Stomach (tissue), 4 donors: ENCODE data around the gene EIF4EBP2.

Experiments
- EP300 ChIP-seq: sonication (generic); formaldehyde crosslinking; IDR thresholded peaks from one replicate; pipeline ENCODE4 v1.6.1; 2017; ENCODE audit warnings: antibody characterized with exemption
- POLR2A ChIP-seq, 4 donors: fragments of 450-650 bp; IDR thresholded peaks; one replicate each; pipeline ENCODE4 v1.6.1; 2016; ENCODE audit warnings: antibody characterized with exemption in 4 of 4, control low read depth in 2 of 4, mild to moderate bottlenecking in 1 of 4, moderate library complexity in 1 of 4
- POLR2AphosphoS5 ChIP-seq, 3 donors: sonication (generic); formaldehyde crosslinking; IDR thresholded peaks; one replicate each; pipeline ENCODE4 v1.6.1; 2016; ENCODE audit warnings: antibody characterized with exemption in 3 of 3
- TF ChIP-seq, protein P1 (sequence below), 7 experiments: fragments of 450-650 bp in 4 of 7; fragments of 200-600 bp in 3 of 7; sonication (generic) in 3 of 7; IDR thresholded peaks; one replicate each; pipeline ENCODE4 v1.5.1; 2016 to 2019; ENCODE audit warnings: antibody characterized with exemption in 7 of 7, control low read depth in 2 of 7, mild to moderate bottlenecking in 1 of 7

DNA sequence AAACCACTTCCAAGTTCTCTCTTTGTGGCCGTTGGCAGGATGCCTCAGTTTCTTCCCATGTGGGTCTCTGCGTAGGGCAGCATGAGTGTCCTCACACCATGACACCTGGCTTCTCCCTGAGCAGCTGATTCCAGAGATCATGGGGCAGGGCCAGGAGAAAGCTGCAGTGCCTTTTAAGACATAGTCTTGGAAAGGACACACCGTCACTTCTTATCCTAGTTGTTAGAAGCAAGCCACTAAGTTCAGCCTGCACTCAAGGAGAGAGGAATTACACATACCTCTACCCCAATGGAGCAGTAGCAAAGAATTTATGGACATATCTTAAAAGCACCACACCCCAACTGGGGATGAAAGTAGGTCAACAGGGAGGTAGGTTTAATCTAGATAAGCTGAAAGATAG is 21.2 kb downstream of the EIF4EBP2 start:
- TF ChIP-seq EP300 = no peak
- TF ChIP-seq, protein P1, sequence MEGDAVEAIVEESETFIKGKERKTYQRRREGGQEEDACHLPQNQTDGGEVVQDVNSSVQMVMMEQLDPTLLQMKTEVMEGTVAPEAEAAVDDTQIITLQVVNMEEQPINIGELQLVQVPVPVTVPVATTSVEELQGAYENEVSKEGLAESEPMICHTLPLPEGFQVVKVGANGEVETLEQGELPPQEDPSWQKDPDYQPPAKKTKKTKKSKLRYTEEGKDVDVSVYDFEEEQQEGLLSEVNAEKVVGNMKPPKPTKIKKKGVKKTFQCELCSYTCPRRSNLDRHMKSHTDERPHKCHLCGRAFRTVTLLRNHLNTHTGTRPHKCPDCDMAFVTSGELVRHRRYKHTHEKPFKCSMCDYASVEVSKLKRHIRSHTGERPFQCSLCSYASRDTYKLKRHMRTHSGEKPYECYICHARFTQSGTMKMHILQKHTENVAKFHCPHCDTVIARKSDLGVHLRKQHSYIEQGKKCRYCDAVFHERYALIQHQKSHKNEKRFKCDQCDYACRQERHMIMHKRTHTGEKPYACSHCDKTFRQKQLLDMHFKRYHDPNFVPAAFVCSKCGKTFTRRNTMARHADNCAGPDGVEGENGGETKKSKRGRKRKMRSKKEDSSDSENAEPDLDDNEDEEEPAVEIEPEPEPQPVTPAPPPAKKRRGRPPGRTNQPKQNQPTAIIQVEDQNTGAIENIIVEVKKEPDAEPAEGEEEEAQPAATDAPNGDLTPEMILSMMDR (IDR thresholded peaks at IDR 0.05) = no peak
- no peak for TF ChIP-seq POLR2AphosphoS5 (IDR thresholded peaks at IDR 0.05)
- no peak for TF ChIP-seq POLR2A (IDR thresholded peaks at IDR 0.05)
